Activated naive CD4-positive, alpha-beta T cell (primary cell): Measurements from ENCODE around the gene FBXL17.

ENCODE experiments used
- DNase-seq, 4 experiments: peaks; one replicate each; lab custom pipeline; 2025; lab: John Stamatoyannopoulos, UW

Gene FBXL17

DNA sequence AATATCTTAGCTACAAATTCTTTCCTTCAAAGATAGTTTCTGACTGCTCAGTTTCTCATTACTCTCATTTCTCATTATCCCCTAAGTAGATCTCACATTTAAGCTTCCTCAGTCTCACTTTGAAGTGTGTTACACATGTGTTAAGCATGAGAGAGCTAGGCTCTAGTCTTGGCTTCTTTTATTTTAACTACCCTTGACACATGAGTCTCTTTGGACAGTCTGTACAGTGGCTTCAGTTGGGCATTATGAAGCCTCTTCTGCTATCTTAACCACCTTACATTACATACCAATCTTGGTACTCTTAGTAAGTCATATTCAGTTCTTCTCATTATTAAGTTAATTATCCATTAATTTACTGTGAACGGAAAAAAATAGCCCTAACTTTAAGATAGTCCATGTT lies 232.5 kb downstream of the FBXL17 start:
- no peak for DNase-seq

DNA sequence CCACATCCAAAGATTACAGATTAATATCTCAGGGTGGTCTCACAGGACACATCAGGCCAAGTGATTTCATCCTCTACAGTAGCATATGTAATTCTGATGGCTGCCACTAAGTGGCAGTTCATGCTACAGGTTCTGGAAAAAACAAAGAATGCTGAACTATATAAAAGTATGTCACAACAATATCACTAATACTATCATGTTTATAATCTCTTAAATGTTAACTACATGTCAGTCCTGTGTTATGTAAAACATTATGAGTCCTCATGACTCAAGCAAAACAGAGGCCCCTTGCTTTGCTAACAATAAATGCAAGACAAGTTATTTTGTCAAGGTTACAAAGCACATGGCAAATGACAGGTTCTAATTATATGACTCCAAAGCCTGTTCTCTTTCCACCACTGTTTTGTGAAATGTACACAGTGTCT lies 233.2 kb downstream of the FBXL17 start:
- no peak for DNase-seq

DNA sequence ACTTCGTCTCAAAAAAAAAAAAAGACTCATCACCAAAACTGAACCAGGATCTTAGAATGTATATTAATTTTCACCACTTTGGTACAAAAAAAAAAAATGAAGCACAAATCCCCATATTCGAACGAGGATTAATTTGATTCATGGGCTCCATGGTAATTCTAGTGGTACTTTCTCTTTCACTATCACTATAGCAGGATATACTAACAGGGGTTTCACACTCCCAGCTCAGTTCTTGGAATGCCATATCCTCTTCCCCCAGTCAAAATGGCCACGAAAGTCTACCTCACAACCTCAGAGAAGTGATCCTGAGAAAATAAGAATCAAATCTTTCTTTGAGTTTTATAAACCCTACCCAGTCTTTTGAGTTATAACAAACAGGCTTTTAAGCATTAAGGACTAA lies 235.7 kb downstream of the FBXL17 start:
- DNase-seq = no peak

DNA sequence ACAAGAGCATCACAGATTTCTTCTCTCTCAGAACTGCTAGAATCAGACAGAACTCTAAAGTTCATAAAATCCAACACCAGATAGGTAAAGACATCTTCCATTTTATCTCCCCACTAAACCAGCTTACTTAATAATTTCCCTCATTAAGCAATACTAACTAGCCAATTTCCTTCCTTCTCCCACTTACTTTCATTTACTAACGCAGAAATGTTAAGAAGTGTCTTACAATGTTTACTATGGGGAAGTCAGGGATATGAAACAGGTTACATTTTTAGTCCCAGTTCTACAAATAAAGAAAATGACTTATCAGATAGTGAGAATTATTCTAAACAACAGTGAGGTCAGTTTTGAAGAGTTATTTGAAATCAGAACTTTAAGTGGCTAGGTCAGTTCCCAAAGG lies 236.5 kb downstream of the FBXL17 start:
- no peak for DNase-seq

DNA sequence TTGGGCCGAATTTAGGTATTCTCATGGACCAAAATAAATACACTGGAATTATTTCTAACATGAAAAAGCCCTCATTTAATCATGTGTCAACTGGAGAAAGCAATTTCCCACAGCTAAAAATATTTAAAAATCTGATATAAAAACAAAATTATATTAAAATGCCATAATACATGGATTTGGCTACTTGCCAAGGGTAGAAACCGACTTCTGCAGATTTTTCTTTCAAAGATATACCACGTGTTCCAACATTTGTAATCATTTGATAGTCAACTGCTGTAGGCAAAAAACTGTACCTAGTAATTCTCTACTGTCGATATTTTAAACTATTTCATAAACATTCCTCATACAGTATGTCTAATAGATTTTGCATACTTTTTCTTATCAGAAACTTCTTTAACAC lies 237.6 kb downstream of the FBXL17 start:
- no peak for DNase-seq

DNA sequence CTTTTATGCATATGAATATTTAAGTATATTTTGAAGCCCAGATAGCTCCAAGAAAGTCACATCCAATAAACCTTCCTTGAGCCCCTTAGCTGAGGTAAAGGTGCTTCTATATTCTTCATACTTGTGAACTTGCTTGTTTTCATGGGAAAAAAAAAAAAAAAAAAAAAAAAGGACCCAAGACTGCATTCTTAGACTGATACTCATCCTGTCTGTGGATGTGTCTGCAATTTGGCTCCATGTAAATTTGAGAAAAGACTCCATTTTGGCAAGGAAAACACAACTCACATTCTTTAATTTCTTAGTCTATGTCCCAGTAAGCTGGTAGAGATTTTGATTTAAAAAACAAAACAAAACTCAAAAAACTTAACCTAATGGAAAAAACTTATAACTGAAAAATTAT lies 238.3 kb downstream of the FBXL17 start:
- no peak for DNase-seq

DNA sequence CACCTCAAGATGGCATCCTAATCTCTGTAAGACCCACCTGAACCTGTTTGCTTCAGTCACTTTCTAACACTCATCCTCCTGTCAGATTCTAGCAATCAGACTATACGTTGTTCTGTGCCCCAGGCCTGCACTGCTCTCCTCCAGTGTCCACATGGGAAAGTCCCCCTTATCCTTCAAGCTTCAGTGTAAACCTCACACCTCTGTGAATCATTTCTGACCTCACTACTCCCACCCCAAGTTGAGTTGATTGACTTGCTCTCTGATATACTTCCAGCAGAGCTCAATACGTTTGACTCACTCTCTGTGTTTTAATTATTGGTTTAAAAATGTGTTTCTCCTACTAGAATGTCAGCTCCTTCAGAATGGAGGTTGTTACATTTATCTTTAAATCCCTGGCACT lies 240.2 kb downstream of the FBXL17 start:
- DNase-seq = no peak

DNA sequence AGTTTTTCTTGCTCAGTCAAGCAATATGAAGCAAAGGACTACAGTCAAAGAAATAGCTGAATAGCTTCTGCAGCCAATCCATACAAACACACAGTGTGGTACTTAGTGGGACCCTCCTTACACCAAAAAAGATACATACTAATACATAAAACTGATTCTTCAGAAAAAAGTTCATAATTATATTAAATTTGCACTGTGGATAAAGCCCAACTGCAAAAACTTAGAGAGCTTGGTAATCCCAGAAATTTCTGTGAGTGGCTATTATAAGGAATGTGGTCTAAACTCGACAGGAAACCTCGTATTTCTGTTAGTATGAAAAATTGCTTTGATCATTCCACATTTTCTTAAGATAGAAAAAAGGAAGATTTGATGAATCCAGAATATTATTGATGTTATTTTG lies 245.4 kb downstream of the FBXL17 start:
- DNase-seq = no peak

DNA sequence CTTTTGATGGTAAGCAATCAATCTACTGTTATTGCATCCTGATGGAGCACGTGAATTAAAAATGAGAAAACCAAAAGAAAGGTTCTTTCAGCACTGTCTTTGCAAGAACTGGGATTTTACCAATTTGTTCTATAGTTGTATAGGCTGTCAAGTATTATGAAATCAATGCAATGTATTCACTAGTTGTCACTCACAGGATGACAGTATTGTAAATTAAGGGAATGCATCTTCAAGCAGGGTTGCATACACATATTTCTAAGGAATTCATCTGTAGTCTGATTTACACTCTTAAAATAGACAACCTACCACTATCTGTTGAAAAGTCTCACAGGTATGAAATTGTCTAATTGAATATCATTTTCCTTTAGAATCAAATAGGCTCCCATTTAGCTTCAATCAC lies 252.8 kb downstream of the FBXL17 start:
- no peak for DNase-seq

DNA sequence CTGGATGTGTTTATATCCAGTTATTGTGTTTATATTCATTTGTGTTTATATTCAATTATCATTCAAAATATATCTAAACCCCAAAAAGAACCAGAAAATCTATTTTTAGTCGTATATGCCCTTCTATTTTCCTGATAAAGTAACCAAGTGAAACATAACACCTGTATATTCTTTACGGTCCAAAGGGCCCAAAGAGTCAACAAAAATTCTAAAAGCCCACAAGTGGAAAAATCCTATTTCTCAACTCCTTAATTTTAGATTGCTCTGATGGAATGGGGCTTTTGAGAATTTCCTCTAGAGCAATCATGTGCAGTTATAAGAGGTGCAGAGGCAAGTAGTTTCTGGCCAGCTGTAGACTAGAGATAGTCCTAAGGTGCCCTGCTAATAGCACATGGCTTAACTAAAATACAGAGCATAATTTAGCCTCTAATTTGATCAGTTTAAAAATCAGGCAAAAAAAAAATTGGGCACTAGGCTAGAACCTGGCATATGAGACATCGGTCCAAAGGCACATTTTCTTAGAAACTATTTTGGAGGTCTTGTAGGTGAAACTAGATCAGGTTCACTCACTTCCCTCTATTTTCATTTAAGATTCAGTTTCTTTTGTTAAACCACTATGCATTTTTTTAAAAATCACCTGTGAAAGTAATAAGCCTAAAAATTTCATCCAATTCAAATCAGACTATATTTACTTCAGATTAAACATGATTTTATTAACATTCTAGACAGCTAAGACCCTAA lies 256.0 kb downstream of the FBXL17 start:
- DNase-seq = no peak

DNA sequence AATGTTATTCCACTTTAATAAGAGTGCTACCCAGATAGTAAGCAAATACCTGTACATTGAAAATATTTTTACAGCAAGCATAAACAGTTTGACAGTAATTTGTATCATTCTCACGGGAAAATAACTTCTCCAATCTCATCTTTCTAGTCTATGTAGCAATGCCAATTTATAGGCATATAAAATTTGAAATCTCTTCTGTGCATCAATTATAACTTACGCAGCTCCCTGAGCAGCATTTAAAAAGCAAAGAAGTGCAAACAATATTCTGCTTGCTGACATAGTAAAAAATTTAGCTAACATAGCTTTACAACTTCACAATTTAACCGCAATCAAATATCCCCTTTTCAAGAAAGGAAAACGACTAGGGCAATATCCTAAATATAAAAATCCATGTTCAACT lies 257.3 kb downstream of the FBXL17 start:
- DNase-seq = no peak

DNA sequence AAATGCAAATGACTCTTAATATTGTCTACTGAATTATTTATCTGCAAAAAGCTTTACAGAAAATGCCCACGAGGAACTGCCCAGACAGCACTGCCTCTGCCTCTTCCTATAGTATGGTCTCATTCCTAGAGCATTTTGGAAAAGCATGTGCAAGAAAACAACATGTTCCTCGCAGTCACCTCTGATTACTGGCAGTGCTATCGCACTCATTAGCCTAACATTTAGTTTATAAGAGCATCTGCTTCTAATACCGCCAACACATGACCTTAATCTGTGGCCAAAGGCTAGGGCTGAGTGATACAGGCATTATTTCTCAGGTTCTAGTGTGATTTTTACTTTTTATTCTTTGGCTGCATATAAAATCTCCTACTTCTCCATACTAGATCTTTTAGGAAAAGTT lies 259.2 kb downstream of the FBXL17 start:
- no peak for DNase-seq

DNA sequence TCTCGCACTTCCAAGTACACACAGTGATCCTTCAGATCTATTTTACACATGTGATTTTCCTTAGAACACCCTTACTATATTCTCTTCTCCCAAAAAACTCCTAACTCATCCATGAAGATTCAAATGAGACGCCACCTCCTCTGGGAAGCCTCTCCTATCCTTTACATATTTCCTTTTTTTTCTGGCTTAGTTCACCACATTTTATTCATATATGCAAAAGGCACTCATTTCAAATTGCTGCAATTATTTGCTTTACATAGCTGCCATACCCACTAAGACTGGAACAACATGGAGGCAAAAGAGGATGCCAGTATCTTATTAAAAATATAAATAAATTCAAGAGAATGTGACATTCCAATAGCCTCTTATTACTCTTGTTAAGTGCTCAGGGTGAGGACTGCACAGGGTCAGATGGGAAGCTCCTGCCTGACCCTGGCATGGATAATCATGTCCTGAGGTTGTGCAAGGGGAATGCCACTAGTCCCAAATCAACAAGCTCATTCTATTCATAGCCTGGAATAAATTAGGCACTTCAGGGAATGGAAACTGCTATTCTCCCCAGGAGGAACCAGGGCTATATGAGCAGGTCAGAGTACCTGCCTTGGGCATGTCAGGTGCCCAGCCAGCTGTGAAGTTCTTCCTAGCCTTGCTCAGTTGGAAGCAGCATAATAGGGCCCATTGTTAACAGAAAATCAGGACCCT lies 262.9 kb downstream of the FBXL17 start:
- no peak for DNase-seq

DNA sequence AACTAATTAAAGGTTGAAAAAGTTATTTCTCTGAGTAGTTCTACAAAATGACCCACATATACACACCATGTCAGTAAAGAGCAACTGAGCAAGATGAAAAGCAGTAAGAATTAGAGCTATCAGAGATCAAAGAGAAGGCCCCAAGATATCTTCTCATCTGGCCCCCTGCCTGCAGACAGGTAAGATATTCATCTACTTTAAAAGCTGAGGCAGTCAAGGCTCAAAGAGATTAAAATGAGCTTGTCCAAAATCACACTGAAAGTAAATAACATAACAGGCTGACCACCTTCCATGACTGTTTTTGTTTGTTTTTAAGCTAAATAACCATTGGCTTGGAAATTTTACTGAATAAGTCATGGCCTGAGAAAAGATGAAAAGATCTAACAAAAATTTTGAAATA lies 266.2 kb downstream of the FBXL17 start:
- no peak for DNase-seq

DNA sequence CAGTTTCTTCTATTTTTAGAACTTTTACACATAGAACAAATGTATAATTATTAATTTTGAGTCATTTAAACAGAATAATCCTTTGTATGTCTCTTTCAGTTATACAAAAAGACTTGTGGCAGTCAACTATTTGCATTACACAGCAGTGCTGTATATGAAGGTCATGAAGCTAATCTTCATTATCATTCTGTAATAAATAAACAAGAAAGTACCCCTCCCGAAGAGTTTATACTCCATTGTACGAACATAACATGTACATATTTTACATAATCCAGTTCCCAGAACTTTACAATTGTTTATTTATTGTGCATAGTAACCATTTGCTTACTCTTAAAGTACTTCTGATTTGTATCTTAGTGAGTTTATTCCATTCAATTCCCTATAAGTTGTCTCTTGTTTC lies 267.9 kb downstream of the FBXL17 start:
- no peak for DNase-seq

DNA sequence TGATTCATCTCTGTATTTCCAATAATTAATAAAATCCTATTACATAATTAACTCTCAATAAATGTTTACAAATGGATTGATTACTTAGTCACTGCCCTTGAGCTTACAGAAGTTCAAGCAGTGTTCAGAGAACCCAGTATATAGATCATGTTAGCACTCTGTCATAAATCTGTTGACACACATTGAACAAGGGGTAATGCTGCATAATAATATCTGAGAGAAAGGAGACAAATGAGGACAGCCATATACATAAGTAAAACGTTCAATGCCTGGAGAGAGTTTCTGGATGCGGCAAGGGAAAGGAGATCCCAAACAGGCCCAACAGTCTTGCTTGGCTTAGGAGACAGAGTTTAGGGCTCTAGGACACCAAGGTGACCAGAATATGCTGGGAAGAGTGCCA lies 270.2 kb downstream of the FBXL17 start:
- DNase-seq = no peak

DNA sequence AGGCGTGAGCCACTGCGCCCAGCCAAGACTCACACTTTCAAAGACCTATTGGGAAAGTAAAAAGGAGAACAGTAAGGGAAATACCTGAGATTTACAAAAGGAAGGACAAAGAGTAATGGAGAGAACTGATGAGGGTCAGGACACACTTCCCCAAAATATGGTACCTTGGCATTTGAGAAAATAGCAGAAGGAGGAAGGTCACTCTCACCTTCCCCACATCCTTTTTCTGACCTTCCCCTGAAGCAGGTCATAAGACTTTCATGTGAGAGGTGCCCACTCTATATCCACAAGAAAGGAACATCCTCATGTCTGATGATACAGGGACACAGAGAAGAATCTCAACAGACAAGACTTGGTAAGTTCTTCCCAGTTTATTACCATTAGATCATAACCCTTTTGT lies 272.8 kb downstream of the FBXL17 start:
- DNase-seq = no peak

DNA sequence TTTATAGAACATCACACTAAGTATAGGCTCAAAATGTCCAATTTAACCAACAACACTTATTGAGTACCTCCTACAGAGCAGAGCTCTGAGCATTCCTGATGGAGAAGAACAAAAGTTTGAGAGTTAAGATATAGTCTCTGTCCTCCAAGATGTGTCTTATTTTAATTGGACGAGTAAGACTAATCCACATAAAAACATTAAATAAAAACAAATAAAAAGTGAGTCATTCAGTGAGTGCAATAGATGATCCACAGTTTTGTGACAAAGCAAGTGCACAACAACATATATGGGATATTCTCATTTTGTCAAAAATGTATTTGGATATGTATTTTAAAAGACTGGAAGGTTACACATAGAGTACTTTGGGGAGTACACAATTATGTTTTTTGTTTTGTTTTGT lies 277.4 kb downstream of the FBXL17 start:
- DNase-seq = no peak

DNA sequence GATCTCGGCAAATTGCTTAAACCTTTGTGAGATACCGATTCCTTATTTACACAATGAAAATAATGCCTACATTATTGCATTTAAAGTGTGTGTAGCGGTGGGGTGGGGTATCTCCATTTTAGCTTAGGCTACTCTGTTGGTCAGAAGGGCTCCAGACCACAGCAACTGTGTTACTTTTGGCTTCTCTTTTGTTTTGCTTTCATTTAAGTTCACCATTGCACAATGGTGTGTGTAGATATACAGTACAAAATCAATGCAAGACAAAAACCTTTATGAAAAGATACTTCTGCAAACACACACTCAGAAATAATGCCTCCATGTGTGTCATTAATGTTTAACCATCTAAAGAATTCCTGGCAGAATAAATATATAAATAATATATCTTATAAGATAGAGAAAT lies 279.4 kb downstream of the FBXL17 start:
- DNase-seq = no peak

DNA sequence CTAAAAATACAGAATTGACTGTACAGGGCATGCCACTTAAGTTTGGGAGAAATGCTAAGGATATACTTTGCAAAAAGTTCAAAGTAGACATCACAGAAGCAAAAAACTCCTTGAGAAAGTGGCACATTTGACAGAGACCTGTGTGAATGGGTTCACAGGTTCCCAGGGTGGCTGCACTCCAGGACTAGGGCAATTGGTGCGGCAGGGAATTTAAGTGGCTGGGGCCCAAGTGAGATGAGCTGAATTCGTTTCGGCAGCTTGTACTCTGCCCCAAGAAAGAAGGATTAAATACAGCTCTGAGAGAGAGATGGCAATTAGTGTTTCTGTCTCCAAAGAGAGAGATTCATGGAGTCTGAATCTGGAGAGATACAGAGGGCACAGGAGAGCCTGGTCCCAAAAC lies 280.1 kb downstream of the FBXL17 start:
- no peak for DNase-seq

DNA sequence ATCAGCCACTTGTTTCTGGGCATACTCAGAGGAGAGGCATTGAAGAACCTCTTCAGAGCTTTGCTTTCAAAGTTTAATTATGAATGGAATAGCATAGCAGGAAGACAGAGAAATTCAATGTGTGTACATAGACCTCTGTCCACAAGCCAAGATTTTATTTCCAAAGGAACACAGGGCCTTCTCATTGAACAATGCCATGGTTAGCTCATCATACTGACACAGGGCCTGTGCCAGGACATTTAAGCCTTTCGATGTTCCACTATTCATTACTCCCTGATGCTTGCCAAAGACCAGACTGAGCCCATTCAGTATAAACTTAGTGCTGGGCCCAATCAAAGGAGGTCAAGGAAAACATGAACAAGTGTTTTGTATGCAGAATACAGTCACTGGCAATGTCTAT lies 280.8 kb downstream of the FBXL17 start:
- no peak for DNase-seq

DNA sequence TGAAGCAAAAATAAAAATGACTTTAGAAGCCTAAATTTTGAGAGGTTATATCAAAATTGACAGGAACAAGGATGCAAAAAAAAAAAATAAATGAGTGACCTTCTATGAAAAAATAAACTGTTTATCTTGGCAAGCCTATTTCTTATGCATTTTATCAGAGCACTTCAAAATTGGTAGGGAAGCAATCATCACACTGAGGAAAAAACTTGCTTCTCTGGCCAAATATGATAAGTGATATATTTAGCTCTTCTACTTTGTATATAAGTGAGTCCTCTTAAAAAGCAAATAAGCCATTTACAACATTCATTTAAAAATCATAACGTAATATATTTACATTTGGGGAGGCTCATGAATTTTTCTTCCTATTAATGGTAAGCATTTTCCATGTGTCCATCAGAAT lies 287.1 kb downstream of the FBXL17 start:
- DNase-seq = no peak

DNA sequence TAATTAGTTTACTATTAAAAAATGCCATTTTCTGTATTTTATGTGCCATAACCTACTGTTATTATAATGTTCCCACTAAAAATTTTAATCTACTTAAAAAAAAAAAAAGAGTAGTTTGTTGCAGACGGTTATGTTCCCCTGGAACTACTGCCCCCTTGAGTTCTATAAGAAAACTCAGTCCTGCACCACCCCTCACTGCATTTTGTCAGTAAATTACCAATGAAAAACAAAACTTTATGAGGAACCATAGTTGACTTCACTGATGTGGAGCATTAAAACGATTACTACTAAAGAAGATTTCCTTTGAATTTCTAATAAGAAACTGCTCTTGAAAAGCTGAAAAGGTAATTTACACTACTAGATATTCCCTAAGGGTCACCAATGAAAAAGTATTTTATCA lies 288.7 kb downstream of the FBXL17 start:
- no peak for DNase-seq

DNA sequence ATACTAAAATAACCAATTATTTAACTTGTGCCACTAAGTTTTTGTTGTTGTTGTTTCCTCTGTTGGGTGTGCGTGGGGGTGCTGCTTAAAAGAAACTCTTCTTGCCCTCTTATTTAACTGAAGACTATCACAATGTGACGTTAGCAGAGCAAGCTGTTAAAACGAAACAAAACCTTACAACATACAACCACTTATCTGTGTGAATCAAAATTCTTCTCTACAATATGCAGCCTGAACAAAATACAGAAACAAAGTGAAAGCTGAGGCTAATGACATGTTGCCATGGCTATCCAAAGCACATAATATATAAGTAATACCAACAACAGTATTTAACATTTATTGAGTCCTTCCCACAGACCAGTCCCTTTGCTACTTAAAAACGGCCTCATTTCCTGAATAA lies 291.0 kb downstream of the FBXL17 start:
- DNase-seq = no peak
